Brain microvascular endothelial cell (primary cell): ENCODE measurements around the gene MIAT.
A peak's percentile ranks its signal among the peaks of the same experiment; 100 is the strongest.

Experiments used
- DNase-seq: peaks from one replicate; pipeline ENCODE4 v3.0.0-alpha.2; 2020
- H3K27ac ChIP-seq: fragments of 250-450 bp; sonication (Bioruptor Pico); 2 replicates; pipeline ENCODE4 v1.5.1; 2020; ENCODE audit warnings: mild to moderate bottlenecking, moderate library complexity
- H3K27me3 ChIP-seq: fragments of 250-450 bp; sonication (Bioruptor Pico); replicated peaks from 2 replicates; pipeline ENCODE4 v1.5.1; 2020; ENCODE audit warnings: mild to moderate bottlenecking
- H3K36me3 ChIP-seq: fragments of 250-450 bp; sonication (Bioruptor Pico); replicated peaks from 2 replicates; pipeline ENCODE4 v1.5.1; 2020; ENCODE audit warnings: mild to moderate bottlenecking
- H3K4me3 ChIP-seq: 2 replicates; pipeline ENCODE4 v1.5.1; 2011; ENCODE audit warnings: low read depth, mild to moderate bottlenecking, control low read depth, low read length, moderate library complexity
- in situ Hi-C: cut with HindIII; loops from 2 replicates; pipeline ENCODE4 v1.10.0; 2017; ENCODE audit warnings: low sequenced_read_pairs, low pct_ligation_motif_present
- TF ChIP-seq, protein P1 (sequence below): IDR thresholded peaks from 2 replicates; pipeline ENCODE4 v1.5.1; 2011; ENCODE audit warnings: low read depth, mild to moderate bottlenecking, moderate library complexity, low read length, control low read depth, inconsistent platforms; ENCODE audit errors: missing control alignments

Gene MIAT

GRCh38 chr22:26658161-26658560, 773 bp downstream of the MIAT start:
- Histone ChIP-seq H3K27me3 (peaks cover 13% of the 10 kb centered on the region), H3K27ac (no peak overlapping the region), H3K36me3 (no peaks in the 10 kb centered on the region), H3K4me3 (peak overlapping the region; percentile 38)
- in situ Hi-C loops, result no loop called here
- TF ChIP-seq, protein P1, sequence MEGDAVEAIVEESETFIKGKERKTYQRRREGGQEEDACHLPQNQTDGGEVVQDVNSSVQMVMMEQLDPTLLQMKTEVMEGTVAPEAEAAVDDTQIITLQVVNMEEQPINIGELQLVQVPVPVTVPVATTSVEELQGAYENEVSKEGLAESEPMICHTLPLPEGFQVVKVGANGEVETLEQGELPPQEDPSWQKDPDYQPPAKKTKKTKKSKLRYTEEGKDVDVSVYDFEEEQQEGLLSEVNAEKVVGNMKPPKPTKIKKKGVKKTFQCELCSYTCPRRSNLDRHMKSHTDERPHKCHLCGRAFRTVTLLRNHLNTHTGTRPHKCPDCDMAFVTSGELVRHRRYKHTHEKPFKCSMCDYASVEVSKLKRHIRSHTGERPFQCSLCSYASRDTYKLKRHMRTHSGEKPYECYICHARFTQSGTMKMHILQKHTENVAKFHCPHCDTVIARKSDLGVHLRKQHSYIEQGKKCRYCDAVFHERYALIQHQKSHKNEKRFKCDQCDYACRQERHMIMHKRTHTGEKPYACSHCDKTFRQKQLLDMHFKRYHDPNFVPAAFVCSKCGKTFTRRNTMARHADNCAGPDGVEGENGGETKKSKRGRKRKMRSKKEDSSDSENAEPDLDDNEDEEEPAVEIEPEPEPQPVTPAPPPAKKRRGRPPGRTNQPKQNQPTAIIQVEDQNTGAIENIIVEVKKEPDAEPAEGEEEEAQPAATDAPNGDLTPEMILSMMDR, result no peak
- no peak for DNase-seq

- in situ Hi-C loops, result no loop called here
- DNase-seq, result peak; percentile 94
- no peaks in the 10 kb centered on the region for H3K36me3 ChIP-seq
- TF ChIP-seq, protein P1, result no peak
- no peak overlapping the region for H3K27ac ChIP-seq
- H3K4me3 ChIP-seq, result peak overlapping the region; percentile 38
- peaks cover 12% of the 10 kb centered on the region for H3K27me3 ChIP-seq
These were observed 1.5 kb downstream of the MIAT start for GRCh38 chr22:26658671-26659478.

GRCh38 chr22:26660356-26660755, 3.0 kb downstream of the MIAT start:
- no peak overlapping the region for H3K27ac ChIP-seq
- in situ Hi-C loops, result no loop called here
- H3K27me3 ChIP-seq, result peaks cover 11% of the 10 kb centered on the region
- H3K36me3 ChIP-seq, result no peaks in the 10 kb centered on the region
- TF ChIP-seq, protein P1, result no peak
- DNase-seq, result no peak
- no peak overlapping the region for H3K4me3 ChIP-seq

- TF ChIP-seq, protein P1, result no peak
- in situ Hi-C loops, result no loop called here
- peaks cover 10% of the 10 kb centered on the region for H3K27me3 ChIP-seq
- H3K27ac ChIP-seq, result no peak overlapping the region
- H3K4me3 ChIP-seq, result no peak overlapping the region
- DNase-seq, result no peak
- no peaks in the 10 kb centered on the region for H3K36me3 ChIP-seq
These were observed 3.7 kb downstream of the MIAT start for GRCh38 chr22:26660961-26661578.

DNA sequence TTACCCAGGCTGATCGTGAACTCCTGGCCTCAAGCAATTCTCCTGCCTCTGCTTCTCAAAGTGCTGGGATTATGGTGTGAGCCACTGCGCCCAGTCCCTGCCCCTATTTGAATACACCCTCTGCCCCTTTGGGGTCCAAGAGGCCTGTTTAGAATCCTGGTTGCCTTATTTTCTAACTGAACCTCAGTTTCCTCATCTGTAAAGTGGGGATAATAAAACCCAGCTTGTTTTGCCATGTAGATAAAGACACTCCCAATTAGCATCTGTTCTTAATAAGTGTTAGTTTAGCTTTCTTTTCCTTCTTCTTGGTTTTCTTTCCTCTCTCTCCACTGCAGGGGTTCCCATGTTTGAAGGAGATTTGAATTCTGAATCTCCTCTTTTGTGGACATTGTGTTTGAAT, 4.8 kb downstream of the MIAT start:
- no peak overlapping the region for H3K27ac ChIP-seq
- TF ChIP-seq, protein P1, result no peak
- in situ Hi-C loops, result no loop called here
- H3K27me3 ChIP-seq, result peaks cover 6% of the 10 kb centered on the region
- no peak overlapping the region for H3K4me3 ChIP-seq
- H3K36me3 ChIP-seq, result no peaks in the 10 kb centered on the region
- no peak for DNase-seq
